Dermis blood vessel endothelial cell (primary cell): ENCODE results near the gene NOTCH1. TPM values are rescaled to one million over a fixed set of nuclear protein-coding genes. Genes with fewer than 3 reads are reported as not detected.
"Not testable (repeated sequence)": the region's sequence is repeated elsewhere in the genome, so short reads cannot be mapped to it uniquely, and the experiment has no call there.

Experiments used
- DNase-seq: peaks from one replicate; pipeline ENCODE4 v3.0.0; 2010
- total RNA-seq: library from RNA; depleted of rRNA; stranded (reverse); fragments of >200 nt; gene quantifications from 2 replicates; pipeline ENCODE4 v1.2.3, GENCODE V29; 2014

The NOTCH1 gene
- total RNA-seq, 1 donor from 2014 or later = 157 TPM

GRCh38 chr9:136564379-136564988, 18.6 kb upstream of the NOTCH1 start:
- DNase-seq = peak; percentile 58

GRCh38 chr9:136563646-136564325, 17.9 kb upstream of the NOTCH1 start:
- no peak for DNase-seq

- DNase-seq = peak; percentile 33
Measured at GRCh38 chr9:136562746-136563495, 17.1 kb upstream of the NOTCH1 start.

- no peak for DNase-seq
Measured at GRCh38 chr9:136561779-136562178, 15.9 kb upstream of the NOTCH1 start.

GRCh38 chr9:136560586-136560985, 14.7 kb upstream of the NOTCH1 start:
- no peak for DNase-seq

GRCh38 chr9:136559371-136559770, 13.5 kb upstream of the NOTCH1 start:
- DNase-seq = not testable (repeated sequence)

GRCh38 chr9:136558846-136559245, 13.0 kb upstream of the NOTCH1 start:
- not testable (repeated sequence) for DNase-seq

- DNase-seq = no peak
Measured at GRCh38 chr9:136558373-136558772, 12.5 kb upstream of the NOTCH1 start.

- no peak for DNase-seq
Measured at GRCh38 chr9:136557036-136557435, 11.2 kb upstream of the NOTCH1 start.

GRCh38 chr9:136556166-136556565, 10.3 kb upstream of the NOTCH1 start:
- no peak for DNase-seq

GRCh38 chr9:136554870-136555269, 9.0 kb upstream of the NOTCH1 start:
- DNase-seq = no peak

GRCh38 chr9:136553581-136553980, 7.7 kb upstream of the NOTCH1 start:
- no peak for DNase-seq

GRCh38 chr9:136552117-136552703, 6.4 kb upstream of the NOTCH1 start:
- DNase-seq = no peak

- peak; percentile 45 for DNase-seq
Measured at GRCh38 chr9:136551401-136552116, 5.7 kb upstream of the NOTCH1 start.

GRCh38 chr9:136550439-136551289, 4.8 kb upstream of the NOTCH1 start:
- DNase-seq = no peak

- no peak for DNase-seq
Measured at GRCh38 chr9:136549010-136549980, 3.4 kb upstream of the NOTCH1 start.

GRCh38 chr9:136547508-136548215, 1.8 kb upstream of the NOTCH1 start:
- DNase-seq = no peak

- peak; percentile 52 for DNase-seq
Measured at GRCh38 chr9:136546697-136547501, 1.1 kb upstream of the NOTCH1 start.

- no peak for DNase-seq
Measured at GRCh38 chr9:136545692-136545964, 220 bp downstream of the NOTCH1 start.
